ENCODE results near the gene GSAP.

DNA sequence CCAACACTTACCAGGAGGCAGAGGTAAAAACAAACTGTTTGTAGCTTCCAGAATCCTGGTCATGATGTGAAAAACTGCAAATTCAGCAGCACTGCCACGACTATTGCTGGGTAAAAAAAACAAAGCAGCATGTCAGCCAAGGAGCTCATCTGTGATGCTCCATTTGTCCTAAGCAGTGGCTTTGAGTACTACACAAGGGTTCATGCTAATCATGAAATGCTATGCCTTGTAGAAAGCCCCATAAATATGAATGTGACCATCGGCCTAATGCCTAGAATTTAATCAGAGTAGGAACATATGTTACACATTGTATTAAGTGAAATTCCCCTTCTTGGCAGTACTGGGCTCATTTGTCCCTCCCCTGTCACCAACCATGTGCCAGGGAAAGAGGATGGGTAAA is 95.4 kb downstream of the GSAP start:
- TF ChIP-seq, protein P1, sequence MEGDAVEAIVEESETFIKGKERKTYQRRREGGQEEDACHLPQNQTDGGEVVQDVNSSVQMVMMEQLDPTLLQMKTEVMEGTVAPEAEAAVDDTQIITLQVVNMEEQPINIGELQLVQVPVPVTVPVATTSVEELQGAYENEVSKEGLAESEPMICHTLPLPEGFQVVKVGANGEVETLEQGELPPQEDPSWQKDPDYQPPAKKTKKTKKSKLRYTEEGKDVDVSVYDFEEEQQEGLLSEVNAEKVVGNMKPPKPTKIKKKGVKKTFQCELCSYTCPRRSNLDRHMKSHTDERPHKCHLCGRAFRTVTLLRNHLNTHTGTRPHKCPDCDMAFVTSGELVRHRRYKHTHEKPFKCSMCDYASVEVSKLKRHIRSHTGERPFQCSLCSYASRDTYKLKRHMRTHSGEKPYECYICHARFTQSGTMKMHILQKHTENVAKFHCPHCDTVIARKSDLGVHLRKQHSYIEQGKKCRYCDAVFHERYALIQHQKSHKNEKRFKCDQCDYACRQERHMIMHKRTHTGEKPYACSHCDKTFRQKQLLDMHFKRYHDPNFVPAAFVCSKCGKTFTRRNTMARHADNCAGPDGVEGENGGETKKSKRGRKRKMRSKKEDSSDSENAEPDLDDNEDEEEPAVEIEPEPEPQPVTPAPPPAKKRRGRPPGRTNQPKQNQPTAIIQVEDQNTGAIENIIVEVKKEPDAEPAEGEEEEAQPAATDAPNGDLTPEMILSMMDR (IDR thresholded peaks at IDR 0.05; ENCODE audit: low read depth, low read length), result no peak
- no peak for TF ChIP-seq POLR2A (IDR thresholded peaks at IDR 0.05; ENCODE audit: extremely low read depth, insufficient read length)
- TF ChIP-seq, protein P2, sequence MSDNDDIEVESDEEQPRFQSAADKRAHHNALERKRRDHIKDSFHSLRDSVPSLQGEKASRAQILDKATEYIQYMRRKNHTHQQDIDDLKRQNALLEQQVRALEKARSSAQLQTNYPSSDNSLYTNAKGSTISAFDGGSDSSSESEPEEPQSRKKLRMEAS (IDR thresholded peaks at IDR 0.05; ENCODE audit: low read depth, low read length), result no peak
- no peak for TF ChIP-seq MYC (IDR thresholded peaks at IDR 0.05; ENCODE audit: low read depth, low read length)
